SIG-M5 treated with dmso at 0.1 percent for 504 hours (cell line): Measurements from ENCODE around the gene CEP290.
"Not testable (repeated sequence)": the region's sequence is repeated elsewhere in the genome, so short reads cannot be mapped to it uniquely, and the experiment has no call there.

Experiments used
- DNase-seq: peaks from one replicate; lab custom pipeline; 2025; ENCODE audit not compliant: unreplicated experiment; lab: John Stamatoyannopoulos, UW

The CEP290 gene

DNA sequence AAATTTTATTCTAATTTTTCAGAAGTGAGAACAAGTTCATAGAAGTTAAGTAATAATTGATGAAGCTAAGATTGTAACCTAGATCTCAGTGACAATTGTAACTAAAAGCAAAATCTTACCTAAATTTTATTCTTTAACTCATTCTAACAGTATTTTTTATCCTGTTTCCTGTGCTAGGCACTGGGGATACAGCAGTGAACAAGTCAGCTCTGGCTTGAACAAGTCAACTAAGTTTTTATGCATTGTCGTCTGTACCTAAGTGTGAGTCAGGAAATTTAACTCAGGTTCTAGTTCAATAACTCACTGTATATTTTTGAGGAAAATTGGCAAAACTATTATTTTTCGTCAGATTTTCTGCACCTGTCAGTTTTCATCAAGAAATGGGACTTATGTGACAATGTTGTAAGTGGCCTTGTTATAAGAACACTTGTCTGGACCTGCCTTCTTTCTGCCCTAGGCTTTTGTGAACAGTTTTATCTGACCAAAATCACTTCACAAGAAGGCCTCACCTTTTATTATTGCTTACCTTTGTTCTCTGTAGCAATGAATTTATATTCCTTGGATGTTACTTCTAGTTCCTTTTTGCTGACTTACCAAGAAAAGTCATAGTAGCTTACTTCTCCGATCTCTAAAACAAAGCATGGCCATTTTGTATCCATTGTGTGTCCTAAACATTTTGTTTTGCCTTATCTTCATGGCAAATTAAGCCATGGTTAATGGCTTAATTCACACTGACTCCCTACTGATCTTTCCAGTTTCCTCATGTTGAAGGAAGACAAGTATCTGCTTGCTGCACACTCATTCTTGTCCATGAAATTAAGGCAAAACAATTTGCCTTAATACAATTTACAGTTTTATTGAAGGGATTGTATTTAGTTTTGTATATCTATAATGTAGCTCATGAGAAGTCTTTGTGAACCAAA lies 2.9 kb upstream of the CEP290 start:
- DNase-seq, result no peak

DNA sequence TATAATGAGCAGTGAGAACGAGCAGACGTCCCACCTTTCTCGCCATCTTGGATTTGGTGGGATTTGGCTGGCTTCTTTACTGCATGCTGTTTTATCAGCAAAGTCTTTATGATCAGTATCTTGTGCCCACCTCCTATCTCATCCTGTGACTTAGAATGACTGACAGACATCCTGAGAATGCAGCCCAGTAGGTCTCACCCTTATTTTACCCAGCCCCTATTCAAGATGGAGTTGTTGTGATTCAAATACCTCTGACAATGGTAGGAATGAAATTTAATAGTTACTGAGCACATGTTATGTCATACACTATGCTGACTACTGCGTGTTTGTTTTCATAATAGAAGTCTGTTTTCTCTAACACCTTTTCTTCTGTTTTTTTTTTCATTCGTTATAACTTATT lies 2.1 kb upstream of the CEP290 start:
- DNase-seq, result no peak

DNA sequence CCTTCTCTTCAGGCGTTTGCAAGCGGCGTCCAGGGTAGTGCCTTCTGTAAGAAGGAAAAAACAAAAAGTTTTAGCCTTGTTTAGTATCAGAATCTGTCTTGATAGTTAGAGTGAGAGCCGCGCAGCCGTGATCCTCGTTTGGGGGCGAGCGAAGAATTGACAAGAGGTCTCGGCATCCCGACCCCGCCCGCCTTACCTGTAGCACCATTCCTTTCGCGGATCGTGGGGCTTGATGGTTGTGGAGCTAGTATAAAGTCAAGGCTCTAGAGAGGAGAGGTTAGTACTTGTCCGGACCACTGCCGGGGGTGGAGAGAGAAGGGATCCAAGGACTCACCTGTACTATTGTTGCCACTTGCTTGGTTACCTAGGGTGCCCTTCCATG lies 713 bp upstream of the CEP290 start:
- DNase-seq, result no peak

DNA sequence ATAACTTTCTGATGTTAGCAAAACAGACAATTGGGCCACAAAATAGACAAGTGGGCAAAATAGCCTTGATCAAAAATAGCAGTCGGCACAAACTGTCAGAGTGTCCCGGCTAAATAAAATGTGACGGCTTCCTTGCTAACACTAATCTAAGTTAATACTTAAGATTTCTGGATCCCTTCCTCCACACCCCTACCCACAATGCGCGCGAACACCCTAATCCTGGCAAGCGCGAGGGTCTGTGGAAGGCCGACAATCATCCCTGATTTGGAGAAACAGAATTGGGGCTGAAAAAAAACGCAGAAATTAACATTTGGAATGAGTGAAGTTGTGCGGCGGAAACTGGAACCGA lies 489 bp downstream of the CEP290 start:
- DNase-seq, result no peak

DNA sequence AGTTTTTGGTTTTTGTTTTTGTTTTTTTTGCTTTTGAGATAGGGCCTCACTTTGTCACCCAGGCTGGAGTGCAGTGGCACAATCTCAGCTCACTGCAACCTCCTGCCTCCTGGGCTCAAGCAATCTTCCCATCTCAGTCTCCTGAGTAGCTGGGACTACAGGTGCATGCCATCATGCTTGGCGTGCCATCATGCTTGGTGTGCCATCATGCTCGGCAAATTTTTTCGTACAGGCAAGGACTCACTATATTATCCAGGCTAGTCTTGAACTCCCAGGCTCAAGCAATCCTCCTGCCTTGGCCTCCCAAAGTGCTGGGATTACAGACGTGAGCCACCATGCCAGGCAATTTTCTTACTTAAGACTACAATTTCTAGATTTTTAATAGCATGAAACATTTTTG lies 2.2 kb downstream of the CEP290 start:
- not testable (repeated sequence) for DNase-seq

DNA sequence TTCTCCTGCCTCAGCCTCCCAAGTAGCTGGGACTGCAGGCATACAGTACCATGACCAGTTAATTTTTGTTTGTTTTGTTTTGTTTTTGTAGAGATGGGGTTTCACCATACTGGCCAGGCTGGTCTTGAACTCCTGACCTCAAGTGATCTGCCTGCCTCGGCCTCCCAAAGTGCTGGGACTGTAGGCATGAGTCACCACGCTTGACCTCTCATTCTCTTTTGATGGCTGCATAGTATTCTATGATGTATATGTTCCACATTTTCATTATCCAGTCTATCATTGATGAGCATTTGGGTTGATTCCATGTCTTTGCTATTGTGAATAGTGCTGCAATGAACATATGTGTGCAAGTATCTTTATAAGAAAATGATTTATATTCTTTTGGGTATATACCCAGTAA lies 8.7 kb downstream of the CEP290 start:
- not testable (repeated sequence) for DNase-seq

DNA sequence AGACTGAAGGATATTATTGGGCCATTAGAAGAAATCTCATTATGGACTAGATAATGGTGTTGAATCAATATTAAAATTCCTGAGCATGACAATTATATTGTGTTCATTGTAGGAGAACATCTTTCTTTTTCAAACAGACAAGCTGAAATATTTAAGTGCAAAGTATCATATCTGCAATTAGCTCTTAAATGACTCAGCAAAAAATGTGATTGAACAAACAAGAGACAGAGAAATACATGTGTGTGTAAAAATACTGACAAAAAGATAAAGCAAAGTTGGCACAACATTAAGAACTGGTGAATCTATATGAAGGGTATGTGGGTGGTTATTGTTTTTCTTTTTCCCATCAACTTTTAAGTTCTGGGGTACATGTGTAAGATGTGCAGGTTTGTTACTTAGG lies 9.5 kb downstream of the CEP290 start:
- no peak for DNase-seq

DNA sequence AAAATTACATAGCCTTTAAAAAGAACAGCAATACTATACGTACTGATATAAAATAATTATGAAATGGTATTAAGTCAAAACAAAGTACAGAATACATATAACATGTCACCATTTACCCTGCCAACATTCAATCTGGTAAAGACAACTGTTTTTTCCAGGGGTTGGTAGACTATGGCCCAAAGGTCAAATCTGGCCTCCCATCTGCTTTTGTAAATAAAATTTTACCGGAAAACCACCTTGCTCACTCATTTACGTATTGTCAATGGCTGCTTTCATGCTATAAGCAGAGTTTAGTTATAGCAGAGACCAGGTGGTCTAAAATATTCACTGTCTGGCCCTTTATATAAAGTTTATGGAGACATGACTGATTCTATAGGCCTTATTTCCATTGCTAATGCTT lies 14.0 kb downstream of the CEP290 start:
- DNase-seq, result no peak

DNA sequence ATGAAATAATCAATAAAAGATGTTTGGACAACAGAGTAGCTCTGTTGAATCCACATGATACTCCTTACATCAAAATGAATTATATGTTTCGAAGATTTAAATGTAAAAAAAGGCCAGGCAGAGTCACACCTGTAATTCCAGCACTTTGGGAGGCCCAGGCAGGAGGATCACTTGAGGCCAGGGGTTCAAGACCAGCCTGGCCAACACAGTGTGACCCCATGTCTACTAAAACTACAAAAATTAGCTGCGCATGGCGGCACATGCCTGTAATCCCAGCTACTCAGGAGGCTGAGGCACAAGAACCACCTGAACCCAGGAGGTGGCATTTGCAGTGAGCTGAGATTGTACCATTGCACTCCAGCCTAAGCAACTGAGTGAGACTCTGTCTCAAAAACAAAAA lies 14.8 kb downstream of the CEP290 start:
- no peak for DNase-seq

DNA sequence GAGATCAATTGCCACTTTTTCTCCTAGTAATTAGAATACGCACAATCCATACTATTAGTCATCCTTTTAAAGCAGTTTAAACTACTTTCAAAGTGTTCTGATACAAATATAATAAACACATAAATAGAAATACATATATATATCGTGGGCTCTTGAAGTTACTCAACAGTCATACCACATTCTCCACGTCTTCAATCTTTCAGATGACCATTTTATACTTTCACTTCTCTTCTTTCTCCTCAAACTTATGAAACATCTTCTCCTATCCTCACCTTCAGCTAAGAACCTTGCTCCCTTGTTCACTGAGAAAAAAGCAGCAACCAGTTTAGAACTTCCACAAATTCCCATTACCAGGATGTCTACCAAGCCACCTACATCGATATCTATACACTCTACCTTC lies 19.2 kb downstream of the CEP290 start:
- peak; percentile 4 for DNase-seq

DNA sequence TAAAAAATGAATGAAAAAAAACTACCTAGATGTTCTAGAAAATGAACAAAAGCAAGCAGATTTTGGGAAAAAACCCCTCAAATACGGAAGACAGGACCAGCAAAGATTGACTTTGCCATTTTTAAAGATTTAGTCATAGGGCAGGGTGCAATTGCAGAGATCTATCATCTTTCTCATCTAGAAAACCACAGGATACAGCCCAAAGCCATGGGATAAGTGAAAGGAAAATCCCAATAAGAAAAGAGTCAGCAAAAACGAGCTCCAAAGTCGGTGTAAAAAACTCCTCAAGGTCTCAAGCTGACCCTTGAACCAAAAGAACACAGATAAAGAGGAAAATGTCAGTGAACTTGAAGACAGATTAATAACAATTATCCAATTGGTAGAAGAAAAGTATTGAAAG lies 28.0 kb downstream of the CEP290 start:
- DNase-seq, result no peak

DNA sequence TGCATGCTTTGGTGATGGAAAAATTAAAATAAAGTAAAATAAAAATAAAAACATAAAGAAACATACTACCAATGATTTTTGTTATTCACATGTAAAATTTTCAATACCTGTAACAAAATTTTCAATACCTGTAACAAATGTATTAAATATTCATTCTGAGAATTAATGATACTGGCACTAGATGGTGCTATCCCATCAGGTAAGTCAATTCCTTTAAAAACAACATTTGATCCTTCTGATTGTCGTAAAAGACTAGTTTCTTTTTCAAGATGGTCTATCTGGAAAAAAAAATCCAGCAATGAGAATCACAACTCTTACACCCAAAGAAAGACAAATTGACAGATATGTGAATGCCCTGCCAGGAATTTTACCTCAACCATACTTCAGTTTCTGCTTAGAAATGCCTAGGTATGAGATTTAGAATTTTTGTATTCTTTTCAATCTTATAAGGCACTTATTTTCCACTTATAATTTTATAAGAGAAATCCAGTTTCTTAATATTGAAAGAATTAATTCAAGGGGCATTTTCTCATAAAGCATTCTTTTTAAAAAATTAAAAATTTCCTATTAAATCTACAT lies 30.7 kb downstream of the CEP290 start:
- no peak for DNase-seq

DNA sequence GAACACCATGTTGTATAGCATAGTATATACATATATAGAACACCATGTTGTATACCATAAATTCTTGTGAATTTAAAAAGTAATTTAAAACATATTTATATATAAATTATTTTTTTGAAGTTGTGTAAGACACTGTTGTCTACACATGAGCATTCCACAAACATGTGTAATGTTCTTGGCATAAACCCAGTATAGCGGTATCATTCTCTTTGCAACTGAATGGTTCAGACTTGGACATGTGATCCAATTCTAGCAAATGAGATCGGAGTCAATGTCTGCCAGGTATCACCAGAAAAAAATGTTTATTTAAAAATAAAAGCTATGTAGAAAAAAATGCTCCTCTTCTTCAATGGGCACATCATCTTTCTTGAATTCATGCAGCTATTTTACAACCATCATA lies 33.9 kb downstream of the CEP290 start:
- DNase-seq, result no peak

DNA sequence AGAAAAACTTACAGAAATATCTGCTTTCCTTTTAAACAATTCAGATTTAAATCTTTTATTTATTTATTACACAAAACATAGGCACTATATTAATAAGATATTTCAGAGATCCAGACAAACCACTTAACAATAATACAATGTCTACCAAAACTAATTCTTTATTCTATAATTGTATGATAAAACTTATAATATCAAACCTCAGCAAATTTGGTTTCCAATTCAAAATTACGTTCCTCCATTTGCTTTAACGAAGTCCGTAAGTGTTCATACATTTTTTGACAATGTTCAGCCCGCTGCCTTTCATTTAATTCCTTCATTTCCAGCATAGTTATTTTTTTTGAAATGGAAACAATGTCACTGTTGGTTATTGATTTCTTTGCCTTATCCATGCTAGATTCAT lies 48.3 kb downstream of the CEP290 start:
- no peak for DNase-seq

DNA sequence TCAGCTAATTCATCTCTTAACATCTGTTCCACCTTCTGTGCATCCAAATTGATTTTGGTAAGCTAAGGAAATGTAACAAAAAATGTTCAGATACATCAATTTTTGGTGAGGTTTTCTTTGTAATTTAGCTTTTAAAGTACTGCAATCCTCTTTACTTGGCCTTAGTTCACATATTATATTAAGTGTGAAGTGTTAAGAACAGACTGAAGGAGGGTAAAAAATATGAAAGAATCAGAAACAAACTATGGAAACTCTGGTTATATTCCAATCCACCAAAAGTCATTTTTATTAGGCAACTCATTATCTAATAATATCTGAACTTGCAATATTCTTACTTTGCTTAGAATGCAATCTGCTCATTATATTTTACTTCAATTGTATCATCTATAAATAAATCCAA lies 49.1 kb downstream of the CEP290 start:
- no peak for DNase-seq

DNA sequence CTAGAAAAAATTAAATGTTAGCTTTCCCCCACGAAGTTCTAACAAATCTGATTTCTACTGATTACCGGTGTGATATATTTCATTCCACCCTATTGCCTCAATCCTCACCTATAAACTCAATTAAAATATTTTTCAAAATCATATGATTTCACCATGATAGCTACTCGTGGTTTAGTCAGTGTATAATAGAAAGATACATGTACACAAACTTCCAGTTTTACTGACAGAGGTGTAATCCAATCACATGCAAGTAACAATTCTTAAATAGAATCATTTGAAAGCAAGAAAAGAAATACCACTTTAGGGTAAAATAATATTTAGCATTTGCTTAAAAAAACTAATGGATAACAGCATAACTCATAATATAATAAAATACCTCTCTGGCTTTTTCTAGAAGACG lies 57.7 kb downstream of the CEP290 start:
- no peak for DNase-seq

DNA sequence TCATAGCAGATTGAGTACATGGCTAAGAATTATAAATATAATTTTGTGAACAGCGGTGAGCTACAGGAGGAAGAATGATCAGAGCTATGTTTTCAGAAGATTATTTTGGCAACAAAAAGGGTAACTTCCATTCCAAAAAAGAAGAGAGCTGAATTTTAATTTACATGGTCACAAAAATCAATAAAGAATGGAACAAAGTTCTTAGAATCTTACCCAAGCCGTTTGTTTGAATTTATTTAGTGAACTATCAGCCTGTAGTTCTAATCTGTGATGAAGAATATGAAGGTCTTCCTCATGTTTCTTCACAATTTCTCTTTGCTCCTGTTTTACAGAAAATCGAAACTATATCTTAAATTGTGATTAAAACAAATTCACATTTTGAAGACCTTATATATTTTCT lies 58.3 kb downstream of the CEP290 start:
- no peak for DNase-seq

DNA sequence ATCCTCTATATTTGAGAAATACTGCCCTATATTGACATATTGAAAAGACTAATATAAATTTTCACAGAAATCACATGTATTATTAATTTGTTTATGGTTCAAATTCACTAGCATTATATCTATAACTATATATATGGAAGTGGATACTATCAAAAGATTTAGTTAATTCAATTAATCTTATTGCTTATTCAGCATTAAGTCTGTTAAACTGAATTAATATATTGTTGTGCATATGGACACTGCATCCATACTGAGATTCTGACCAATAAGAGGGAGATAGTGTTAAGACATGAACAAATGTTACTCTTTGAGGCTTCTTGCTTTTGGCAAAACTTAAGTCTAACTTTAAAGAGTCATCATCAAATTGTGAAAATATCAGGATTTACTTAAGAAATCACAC lies 60.6 kb downstream of the CEP290 start:
- no peak for DNase-seq

DNA sequence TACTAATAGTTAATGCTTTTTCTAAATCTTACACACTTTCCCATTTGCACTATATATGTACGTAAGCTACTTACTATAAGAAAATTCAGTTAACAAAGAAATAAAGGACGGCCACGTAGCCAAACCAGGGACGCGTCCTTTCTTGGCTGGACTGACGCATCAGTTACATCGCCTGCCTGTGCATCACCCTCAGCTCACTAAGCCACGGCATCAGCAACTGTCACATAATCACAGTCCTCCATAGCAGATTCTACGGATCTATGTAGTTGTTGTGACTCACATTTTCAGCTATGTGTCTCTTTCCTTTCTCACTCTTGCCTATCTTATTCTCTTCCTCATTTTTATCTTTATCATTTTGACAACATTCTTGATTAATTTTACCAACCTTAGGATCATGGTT lies 74.6 kb downstream of the CEP290 start:
- no peak for DNase-seq

DNA sequence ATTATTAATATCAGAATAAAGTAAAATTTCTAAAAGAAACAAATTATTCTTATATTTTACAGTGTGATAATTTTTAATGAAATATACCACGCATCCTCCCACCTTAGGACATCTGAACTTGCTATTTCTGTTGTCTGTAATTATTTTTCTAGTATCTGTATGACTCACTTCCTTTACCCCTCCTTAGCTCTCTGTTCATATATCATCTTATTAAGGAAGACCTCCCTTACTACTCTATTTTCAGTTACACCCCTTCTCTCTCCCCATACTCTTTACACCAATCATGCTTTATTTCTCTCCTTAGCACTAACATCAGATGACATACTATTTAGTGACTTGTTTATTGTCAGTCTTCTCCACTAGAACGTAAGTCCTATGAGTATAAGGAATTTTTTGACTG lies 78.5 kb downstream of the CEP290 start:
- no peak for DNase-seq

DNA sequence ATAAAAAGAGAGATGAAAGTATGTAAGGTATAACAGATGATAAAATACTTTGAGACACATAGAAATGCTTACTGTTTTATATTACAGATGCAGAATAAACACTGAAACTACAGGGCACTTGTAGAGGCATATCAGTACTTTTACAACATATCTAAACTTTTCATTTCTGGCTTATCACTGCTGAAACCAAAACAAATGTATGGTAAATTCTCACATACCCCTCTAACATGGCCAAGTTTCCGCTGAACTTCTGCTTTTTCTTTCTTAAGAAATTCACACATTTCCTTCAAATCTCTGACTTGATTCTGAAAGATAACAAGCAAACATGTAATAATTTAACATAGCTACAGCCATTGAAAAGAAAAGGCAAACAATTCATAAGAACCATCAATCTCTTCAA lies 79.4 kb downstream of the CEP290 start:
- no peak for DNase-seq

DNA sequence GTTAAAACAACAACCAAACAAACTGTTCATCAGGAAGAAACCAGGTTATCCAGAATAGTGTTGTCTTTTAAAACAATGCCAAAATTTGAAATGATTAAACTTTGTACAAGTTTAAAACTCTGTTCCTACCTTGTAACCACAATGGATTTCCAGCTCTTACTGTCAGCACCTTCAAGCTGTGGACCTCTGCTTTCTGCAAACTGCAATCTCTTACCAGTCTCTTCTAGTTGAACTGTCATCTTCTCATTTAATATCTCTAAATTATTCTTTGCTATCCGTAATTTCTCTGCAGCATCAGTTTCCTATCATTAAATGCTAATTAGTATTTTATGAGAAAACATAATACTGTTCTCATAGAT lies 83.2 kb downstream of the CEP290 start:
- no peak for DNase-seq
